Thoracic aorta (tissue), 2 donors: ENCODE data around the gene ALDH3B2. TPM values are rescaled to one million over a fixed set of nuclear protein-coding genes. Genes with fewer than 3 reads are reported as not detected.
A peak's percentile ranks its signal among the peaks of the same experiment; 100 is the strongest.
"Not testable (repeated sequence)": the region's sequence is repeated elsewhere in the genome, so short reads cannot be mapped to it uniquely, and the experiment has no call there.

Experiments used
- ATAC-seq: fragments of 150-250 bp; one replicate; pipeline ENCODE4 v1.8.0; 2017; ENCODE audit warnings: low read depth; ENCODE audit not compliant: insufficient number of reproducible peaks, low FRiP score
- DNase-seq: peaks from one replicate; pipeline ENCODE4 v3.0.0-alpha.2; 2020; ENCODE audit warnings: low spot score
- H3K27ac ChIP-seq, 2 donors: fragments of 200-600 bp; sonication (generic); 1 replicate in 1 of 2; 2 replicates in 1 of 2; pipeline ENCODE4 v1.5.1; 2016; ENCODE audit warnings: mild to moderate bottlenecking in 2 of 2, moderate library complexity in 2 of 2
- H3K27me3 ChIP-seq: fragments of 200-600 bp; sonication (generic); replicated peaks from 2 replicates; pipeline ENCODE4 v1.6.0; 2016; ENCODE audit warnings: mild to moderate bottlenecking; ENCODE audit not compliant: insufficient read depth
- H3K36me3 ChIP-seq: fragments of 200-600 bp; sonication (generic); one replicate; pipeline ENCODE4 v1.5.1; 2016
- H3K4me1 ChIP-seq, 2 donors: fragments of 200-600 bp; sonication (generic); 1 replicate in 1 of 2; 2 replicates in 1 of 2; pipeline versions ENCODE4 v1.5.1 to v1.6.0; 2016; ENCODE audit warnings: low read depth in 2 of 2, mild to moderate bottlenecking in 1 of 2; ENCODE audit not compliant: control insufficient read depth in 1 of 2
- H3K4me3 ChIP-seq: fragments of 200-600 bp; sonication (generic); 2 replicates; pipeline ENCODE4 v1.5.1; 2016; ENCODE audit warnings: mild to moderate bottlenecking
- H3K9me3 ChIP-seq: fragments of 200-600 bp; sonication (generic); 2 replicates; pipeline ENCODE4 v1.5.1; 2016
- CTCF ChIP-seq: fragments of 200-600 bp; sonication (generic); IDR thresholded peaks from one replicate; pipeline ENCODE4 v1.5.1; 2019; ENCODE audit warnings: antibody characterized with exemption
- total RNA-seq, 2 donors: library from RNA; depleted of rRNA; stranded (reverse); fragments of >200 nt; gene quantifications; one replicate each; pipeline versions ENCODE4 v1.1.0 to v1.2.3, GENCODE V29; 2016

Gene ALDH3B2
- total RNA-seq, 2 donors from 2014 or later = not detected

- TF ChIP-seq CTCF = no peak
- H3K4me1 ChIP-seq = peaks cover 0 to 4% of the 10 kb centered on the region in 2 donors
- ATAC-seq = no peak
- no peaks in the 10 kb centered on the region for H3K9me3 ChIP-seq
- DNase-seq = no peak
- H3K36me3 ChIP-seq = no peaks in the 10 kb centered on the region
- no peak overlapping the region for H3K27ac ChIP-seq
- H3K27me3 ChIP-seq = no peaks in the 10 kb centered on the region
- no peak overlapping the region for H3K4me3 ChIP-seq
These were observed 11.4 kb downstream of the ALDH3B2 start for GRCh38 chr11:67662835-67663531.

- Histone ChIP-seq H3K4me3 (no peak overlapping the region), H3K36me3 (no peaks in the 10 kb centered on the region), H3K27ac (no peak overlapping the region), H3K27me3 (no peaks in the 10 kb centered on the region), H3K4me1 (peaks cover 4 to 11% of the 10 kb centered on the region in 2 donors), H3K9me3 (no peaks in the 10 kb centered on the region)
- no peak for TF ChIP-seq CTCF
- no peak for DNase-seq
- no peak for ATAC-seq
These were observed 12.1 kb downstream of the ALDH3B2 start for GRCh38 chr11:67662142-67662834.

- ATAC-seq, H3K27me3 ChIP-seq, H3K27ac ChIP-seq, H3K4me3 ChIP-seq, H3K36me3 ChIP-seq, H3K9me3 ChIP-seq, DNase-seq: not testable (repeated sequence)
- H3K4me1 ChIP-seq = peaks cover 6 to 15% of the 10 kb centered on the region in 2 donors
These were observed 13.7 kb downstream of the ALDH3B2 start for GRCh38 chr11:67660752-67661151.

- H3K4me3 ChIP-seq, H3K27ac ChIP-seq, H3K36me3 ChIP-seq, H3K27me3 ChIP-seq, DNase-seq, ATAC-seq, H3K9me3 ChIP-seq: not testable (repeated sequence)
- peaks cover 6 to 15% of the 10 kb centered on the region in 2 donors for H3K4me1 ChIP-seq
These were observed 14.7 kb downstream of the ALDH3B2 start for GRCh38 chr11:67659651-67660165.

- ATAC-seq = no peak
- peaks cover 6 to 15% of the 10 kb centered on the region in 2 donors for H3K4me1 ChIP-seq
- TF ChIP-seq CTCF = no peak
- no peaks in the 10 kb centered on the region for H3K9me3 ChIP-seq
- no peaks in the 10 kb centered on the region for H3K27me3 ChIP-seq
- peak overlapping the region; percentile 44 to 67 for H3K27ac ChIP-seq
- no peaks in the 10 kb centered on the region for H3K36me3 ChIP-seq
- DNase-seq = no peak
- no peak overlapping the region for H3K4me3 ChIP-seq
These were observed 17.1 kb downstream of the ALDH3B2 start for GRCh38 chr11:67657300-67657699.

- Histone ChIP-seq H3K4me1 (peaks cover 6 to 15% of the 10 kb centered on the region in 2 donors), H3K4me3 (no peak overlapping the region), H3K36me3 (no peaks in the 10 kb centered on the region), H3K27me3 (no peaks in the 10 kb centered on the region), H3K27ac (no peak overlapping the region), H3K9me3 (no peaks in the 10 kb centered on the region)
- DNase-seq (no peak), ATAC-seq (no peak)
- TF ChIP-seq CTCF = no peak
These were observed 18.0 kb downstream of the ALDH3B2 start for GRCh38 chr11:67656278-67656922.
